GM10248 (cell line): ENCODE measurements around the gene RMC1.
"Not testable (repeated sequence)": the region's sequence is repeated elsewhere in the genome, so short reads cannot be mapped to it uniquely, and the experiment has no call there.

ENCODE experiments used
- CTCF ChIA-PET: fragments of 300-600 bp; sonication (Branson Sonifier 250); formaldehyde crosslinking; extraction: SDS; loops from one replicate; lab custom pipeline; 2021; ENCODE audit warnings: antibody characterized with exemption; lab: Yijun Ruan, JAX
- POLR2A ChIA-PET: fragments of 350-650 bp; sonication (Branson Sonifier 250); formaldehyde crosslinking; extraction: SDS; loops from one replicate; lab custom pipeline; 2020; ENCODE audit warnings: antibody characterized with exemption; lab: Yijun Ruan, JAX
- DNase-seq: peaks from one replicate; pipeline ENCODE4 v3.0.0; 2012; ENCODE audit errors: extremely low spot score
- CTCF ChIP-seq: IDR thresholded peaks from 2 replicates; pipeline ENCODE4 v1.5.1; 2012; ENCODE audit warnings: mild to moderate bottlenecking, low read depth; ENCODE audit errors: extremely low read depth, missing control alignments, control extremely low read depth

The RMC1 gene

GRCh38 chr18:23573020-23573419 is 69.7 kb downstream of the RMC1 start:
- CTCF ChIA-PET, result interaction anchor here (1.0 to 1.2 kb wide), 2 partner anchors 13 to 14 kb away, joined by 3 to 4 read pairs; no protein-coding TSS in a partner anchor

GRCh38 chr18:23573626-23574431 is 70.5 kb downstream of the RMC1 start:
- ChIA-PET POLR2A (no interaction called here), CTCF (interaction anchor here (1.2 kb wide), 1 partner anchor 12 kb away, joined by 4 read pairs; no protein-coding TSS in a partner anchor)
- DNase-seq, result no peak
- no peak for TF ChIP-seq CTCF

More at GRCh38 chr18:23573020-23573419, 69.7 kb downstream of the RMC1 start:
- TF ChIP-seq CTCF, result no peak
- POLR2A ChIA-PET, result no interaction called here
- DNase-seq, result no peak

GRCh38 chr18:23574611-23575308 is 71.4 kb downstream of the RMC1 start:
- TF ChIP-seq CTCF, result no peak
- POLR2A ChIA-PET, result no interaction called here
- no peak for DNase-seq
- CTCF ChIA-PET, result interaction anchor here (0.9 to 1.5 kb wide), 3 partner anchors 11 to 58 kb away, joined by 3 to 4 read pairs (median 3); no protein-coding TSS in a partner anchor

GRCh38 chr18:23575309-23575651 is 72.0 kb downstream of the RMC1 start:
- DNase-seq, result no peak
- no peak for TF ChIP-seq CTCF
- POLR2A ChIA-PET, result no interaction called here
- CTCF ChIA-PET, result interaction anchor here (0.9 to 1.5 kb wide), 3 partner anchors 10 to 59 kb away, joined by 3 to 4 read pairs (median 3); no protein-coding TSS in a partner anchor

GRCh38 chr18:23577521-23577920 is 74.2 kb downstream of the RMC1 start:
- POLR2A ChIA-PET, DNase-seq, CTCF ChIA-PET: not testable (repeated sequence)

- no peak for TF ChIP-seq CTCF
- DNase-seq, result no peak
- ChIA-PET CTCF (interaction anchor here (0.7 to 1.4 kb wide), 4 partner anchors 8 to 62 kb away, joined by 3 to 4 read pairs (median 4); no protein-coding TSS in a partner anchor), POLR2A (no interaction called here)
Observed at GRCh38 chr18:23578067-23578701, 74.9 kb downstream of the RMC1 start.
